HG03378 (cell line): ENCODE data around the gene MEF2B.

ENCODE experiments used
- ATAC-seq: cut with Tn5 transposase; IDR thresholded peaks from one replicate; pipeline ENCODE4 v1.9.1; 2021; ENCODE audit warnings: mild to moderate bottlenecking, moderate library complexity; ENCODE audit not compliant: unreplicated experiment

MEF2B gene

GRCh38 chr19:19170053-19170872 lies at the start of gene MEF2B:
TSS of gene MEF2B (minus strand) at chr19:19170263. CDS start at chr19:19150735, 19,528 bp downstream.
- peak; percentile 61 for ATAC-seq

DNA sequence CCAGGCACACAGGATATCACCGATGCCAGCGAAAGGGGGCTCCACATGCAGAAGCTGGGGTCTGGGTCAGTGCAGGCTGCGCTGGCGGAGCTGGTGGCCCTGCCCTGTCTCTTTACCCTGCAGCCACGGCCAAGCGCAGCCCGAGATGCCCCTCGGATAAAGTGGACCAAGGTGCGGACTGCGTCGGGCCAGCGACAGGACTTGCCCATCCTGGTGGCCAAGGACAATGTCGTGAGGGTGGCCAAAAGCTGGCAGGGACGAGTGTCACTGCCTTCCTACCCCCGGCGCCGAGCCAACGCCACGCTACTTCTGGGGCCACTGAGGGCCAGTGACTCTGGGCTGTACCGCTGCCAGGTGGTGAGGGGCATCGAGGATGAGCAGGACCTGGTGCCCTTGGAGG lies 48.8 kb upstream of the MEF2B start:
- ATAC-seq: no peak

DNA sequence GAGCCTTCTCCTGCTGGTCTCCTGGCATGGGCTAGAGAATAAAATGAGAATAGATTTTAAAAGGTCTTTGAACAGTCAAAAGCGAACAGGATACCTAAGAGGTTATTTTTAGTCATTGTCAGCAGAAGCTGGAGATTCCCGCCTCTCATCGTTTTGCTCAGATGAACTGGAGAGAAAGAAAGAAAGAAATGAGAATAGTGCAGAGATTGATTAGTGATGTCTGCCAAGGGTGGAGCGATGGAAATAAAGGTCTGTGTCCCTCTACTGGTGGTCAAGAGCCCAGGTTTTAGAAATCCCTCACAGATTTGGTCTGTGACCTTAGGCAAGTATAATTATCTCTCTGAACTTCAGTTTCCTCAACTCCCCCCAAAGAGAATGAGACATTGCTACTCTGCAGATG lies 47.0 kb upstream of the MEF2B start:
- ATAC-seq: no peak

GRCh38 chr19:19215792-19216191 lies 45.7 kb upstream of the MEF2B start:
- ATAC-seq: no peak

GRCh38 chr19:19214892-19215291 lies 44.8 kb upstream of the MEF2B start:
- ATAC-seq: no peak

GRCh38 chr19:19214159-19214490 lies 44.1 kb upstream of the MEF2B start:
- ATAC-seq: no peak

DNA sequence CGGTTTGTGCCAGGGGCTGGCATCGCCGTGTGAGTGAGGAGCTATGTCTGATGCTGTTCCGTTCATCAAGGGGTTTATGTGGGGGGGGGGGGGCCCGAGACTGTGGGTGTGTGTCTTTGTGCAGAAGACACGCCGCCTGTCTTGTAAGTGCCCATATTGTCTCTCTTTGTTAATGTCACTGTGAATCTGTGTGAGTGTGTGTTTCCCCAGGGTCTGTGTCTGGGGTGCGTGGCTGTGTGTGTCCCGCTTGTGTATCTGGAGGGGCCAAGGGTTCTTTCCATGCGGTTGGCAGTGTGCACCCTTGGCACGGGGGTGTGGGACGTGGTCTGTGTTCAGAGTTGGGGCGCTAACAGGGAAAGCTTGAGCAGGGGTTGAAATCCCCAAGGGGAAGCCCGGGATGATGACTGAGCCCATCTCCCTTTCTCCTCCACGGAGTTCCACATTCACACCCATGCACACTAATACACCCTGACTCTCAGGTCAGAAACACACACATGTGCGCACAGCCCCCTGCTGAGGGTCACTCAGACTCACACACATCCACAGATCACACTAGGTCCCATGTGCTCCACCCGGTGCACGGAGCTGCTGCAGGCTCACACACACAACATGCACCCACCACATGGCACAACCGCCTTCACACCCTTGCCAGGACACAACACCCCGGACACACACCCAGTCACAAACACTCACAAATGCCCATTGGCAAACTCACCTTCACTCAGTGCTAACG lies 43.5 kb upstream of the MEF2B start:
- no peak for ATAC-seq

GRCh38 chr19:19212916-19213315 lies 42.9 kb upstream of the MEF2B start:
- no peak for ATAC-seq

- ATAC-seq: no peak
These were observed 41.7 kb upstream of the MEF2B start, which contains the start of gene NCAN for GRCh38 chr19:19211499-19212420. TSS of gene NCAN (plus strand) at chr19:19211958. CDS start at chr19:19216954, 4,996 bp downstream.

GRCh38 chr19:19209372-19209771 lies 39.3 kb upstream of the MEF2B start:
- ATAC-seq: no peak

DNA sequence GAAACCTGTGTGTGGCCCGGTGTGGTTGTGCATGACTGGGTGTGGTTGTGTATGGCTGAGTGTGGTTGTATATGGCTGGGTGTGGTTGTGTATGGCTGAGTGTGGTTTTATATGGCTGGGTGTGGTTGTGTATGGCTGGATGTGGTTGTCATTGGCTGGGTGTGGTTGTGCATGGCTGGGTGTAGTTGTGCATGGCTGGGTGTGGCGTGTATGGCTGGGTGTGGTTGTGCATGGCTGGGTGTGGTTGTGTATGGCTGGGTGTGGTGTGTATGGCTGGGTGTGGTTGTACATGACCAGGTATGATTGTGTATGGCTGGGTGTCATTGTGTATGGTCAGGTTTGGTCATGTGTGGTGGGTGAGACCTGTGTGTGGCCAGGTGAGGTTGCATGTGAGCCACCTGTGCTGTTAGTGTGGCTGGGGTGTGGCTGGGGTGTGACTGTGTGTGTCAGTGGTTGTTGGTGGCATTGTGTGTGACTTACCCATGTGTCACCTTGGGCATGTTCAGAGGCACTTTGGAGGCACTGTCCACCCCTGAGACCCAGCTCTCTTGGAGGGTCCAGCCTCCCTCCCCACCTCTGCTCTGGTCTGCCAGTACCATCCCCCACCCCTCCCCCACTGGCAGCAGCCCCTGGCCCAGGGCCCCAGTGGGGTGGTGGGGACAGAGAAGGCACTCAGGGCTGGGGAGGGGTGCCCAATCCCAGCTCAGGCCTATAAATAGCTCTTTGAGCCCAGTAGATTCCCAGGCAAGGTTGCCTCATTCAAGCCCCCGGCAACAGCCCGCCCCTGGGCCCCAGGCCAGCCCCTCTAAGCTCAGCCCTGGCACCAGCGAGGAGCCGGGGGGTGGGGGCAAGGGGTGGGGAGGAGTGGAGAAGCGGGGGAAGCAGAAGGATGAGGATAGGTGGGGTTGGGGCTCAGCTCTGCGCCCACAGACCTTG lies 37.8 kb upstream of the MEF2B start:
- no peak for ATAC-seq

DNA sequence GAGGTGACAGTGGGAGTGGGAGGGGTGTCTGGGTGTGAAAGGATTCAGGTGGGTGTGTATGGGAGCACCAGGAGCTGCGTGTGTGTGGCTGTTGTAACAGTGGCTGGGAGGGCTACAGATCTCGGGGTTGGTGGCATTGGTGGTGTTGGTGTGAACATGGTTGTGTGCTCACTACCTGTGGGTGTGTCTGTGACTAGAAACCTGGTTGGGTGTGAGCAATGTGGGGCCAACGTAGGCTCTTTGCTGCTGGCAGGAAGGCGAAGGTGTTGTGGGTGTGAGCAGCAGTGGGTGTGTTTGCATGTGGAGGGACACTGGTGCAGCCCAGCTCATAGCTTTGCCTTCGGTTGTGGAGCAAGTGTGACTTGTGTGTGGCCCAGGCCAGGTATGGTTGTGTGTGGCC lies 36.9 kb upstream of the MEF2B start:
- no peak for ATAC-seq

- ATAC-seq: no peak
These were observed 35.6 kb upstream of the MEF2B start for GRCh38 chr19:19205416-19206410.

DNA sequence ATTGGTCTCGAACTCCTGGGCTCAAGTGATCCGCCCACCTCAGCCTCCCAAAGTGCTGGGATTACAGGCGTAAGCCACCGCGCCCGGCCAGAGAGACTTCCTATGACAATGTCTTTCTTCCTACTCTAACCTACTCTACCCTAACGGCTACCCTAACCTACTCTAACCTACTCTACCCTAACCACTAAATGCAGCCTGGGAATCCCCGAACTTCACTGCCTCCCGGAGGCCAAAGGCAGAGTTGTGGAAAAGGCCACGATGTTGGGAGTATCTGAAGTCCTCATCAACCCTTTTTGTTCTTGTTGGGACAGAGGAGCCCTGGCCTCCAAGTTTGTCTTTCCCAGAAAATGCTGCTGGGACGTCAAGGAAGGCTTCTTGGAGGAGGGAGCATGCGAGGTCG lies 34.1 kb upstream of the MEF2B start:
- ATAC-seq: no peak

DNA sequence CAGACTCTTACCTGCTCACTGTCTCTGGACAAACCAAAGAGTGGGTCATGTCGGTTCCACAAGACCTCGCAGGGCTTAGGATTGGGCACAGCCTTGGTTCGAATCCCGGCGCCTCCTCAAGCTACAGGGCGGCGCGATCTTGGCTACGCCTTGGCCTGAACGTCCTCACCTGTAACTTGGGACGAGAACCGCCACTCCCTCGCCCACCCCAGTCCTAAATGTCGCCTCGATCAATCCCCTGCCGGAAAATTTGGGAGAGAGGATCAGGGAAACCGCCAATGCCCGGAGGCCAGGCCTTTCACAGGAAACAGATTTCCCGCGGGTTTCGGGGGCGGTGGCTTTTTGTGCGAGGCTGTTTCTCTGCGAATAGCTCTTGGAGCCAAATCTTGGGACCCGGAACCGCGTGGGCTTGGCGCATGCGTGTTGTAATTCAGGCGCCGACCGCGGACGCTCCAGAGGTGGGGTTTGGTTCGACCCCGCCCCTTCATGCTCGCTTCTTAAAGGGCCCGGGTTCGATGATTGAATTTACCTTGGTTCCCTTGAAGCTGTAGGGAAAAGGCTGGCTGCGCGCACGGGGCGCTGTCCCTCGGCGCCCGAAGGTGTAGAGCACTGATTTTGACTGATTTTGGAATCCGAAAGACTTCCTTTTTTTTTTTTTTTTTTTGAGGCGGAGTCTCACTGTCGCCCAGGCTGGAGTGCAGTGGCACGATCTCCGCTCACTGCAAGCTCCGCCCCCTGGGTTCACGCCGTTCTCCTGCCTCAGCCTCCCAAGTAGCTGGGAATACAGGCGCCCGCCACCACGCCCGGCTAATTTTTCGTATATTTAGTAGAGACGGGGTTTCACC lies 33.2 kb upstream of the MEF2B start, which contains the start of gene NR2C2AP:
Gene NR2C2AP (minus strand): TSS at position 403 of the 845 bp plus-strand sequence. CDS start 354 bp downstream, at position 49.
- ATAC-seq: no peak

DNA sequence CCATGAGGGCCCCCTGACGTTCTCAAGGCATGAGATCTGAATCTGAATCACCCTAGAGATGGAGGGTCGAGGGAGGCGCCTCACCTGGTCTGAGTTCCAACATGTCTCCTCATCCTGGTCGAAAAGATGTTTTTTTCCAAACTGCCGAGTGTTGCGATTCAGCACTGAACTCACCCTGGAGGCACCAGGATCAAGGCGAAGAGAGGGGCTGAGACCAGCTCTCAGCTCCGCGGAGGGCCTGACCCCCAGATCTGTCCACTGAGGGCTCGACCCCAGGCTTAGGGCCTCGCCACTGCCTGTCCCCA lies 32.6 kb upstream of the MEF2B start:
- ATAC-seq: no peak

DNA sequence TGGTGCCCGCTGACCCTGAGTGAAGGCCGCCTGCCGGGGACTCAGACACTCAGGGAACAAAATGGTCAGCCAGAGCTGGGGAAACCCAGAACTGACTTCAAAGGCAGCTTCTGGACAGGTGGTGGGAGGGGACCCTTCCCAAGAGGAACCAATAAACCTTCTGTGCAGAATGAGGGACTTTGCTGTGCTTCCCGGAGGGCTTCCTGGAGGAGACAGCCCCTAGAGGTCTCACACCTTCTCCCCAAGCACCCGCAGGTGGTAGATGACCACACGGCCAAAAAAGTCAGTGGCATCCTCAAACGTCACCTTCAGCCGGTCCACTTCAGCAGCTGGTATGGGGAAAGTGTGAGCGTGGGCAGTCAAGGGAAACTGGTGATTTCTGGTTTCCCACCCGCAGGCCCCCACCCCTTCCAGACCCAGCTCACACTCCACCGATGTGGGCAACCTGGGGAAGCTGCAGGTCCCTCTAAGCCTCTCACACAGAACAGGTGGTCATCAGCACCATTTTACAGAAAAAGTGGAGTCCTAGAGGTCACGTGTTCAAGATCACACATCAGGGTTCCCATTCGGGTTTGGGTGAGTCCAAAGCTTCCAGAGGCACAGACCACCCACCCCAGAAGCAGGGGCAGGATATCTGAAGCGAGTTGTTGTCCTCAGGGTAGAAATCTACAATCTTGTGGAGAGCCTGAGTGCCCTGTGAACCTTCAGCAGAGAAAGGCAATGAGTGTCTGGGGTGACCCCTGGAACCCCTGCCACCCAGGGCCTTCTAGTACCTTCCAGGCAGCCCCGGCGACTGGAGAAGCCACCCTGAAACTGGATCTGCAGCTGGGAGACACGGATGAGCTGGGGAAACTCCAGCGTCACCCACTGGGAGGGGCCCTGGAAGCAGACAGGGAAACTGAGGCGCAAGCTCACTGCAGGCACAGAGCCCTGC lies 31.9 kb upstream of the MEF2B start:
- no peak for ATAC-seq
